ENCODE measurements around the gene PAIP1.
"Not testable (repeated sequence)": the region's sequence is repeated elsewhere in the genome, so short reads cannot be mapped to it uniquely, and the experiment has no call there.

The PAIP1 gene

DNA sequence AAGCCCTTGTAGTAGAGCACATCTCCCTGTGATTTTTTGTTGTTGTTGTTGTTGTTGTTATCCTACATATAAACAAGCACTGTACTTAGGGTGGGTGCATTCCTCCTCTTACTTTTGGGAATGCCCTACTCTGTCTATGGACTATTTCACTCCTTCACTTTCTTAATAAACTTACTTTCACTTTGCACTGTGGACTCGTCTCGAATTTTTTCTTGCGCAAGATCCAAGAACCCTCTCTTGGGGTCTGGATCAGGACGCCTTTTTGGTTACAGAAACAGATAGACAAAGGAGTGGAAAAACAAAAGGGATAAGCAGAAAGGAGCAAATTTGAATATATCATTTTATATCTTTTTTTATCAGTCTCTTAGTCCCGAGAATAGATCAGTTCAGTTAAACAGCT, 14.4 kb upstream of the PAIP1 start:
- no peak for DNase-seq (ENCODE audit: low spot score)

DNA sequence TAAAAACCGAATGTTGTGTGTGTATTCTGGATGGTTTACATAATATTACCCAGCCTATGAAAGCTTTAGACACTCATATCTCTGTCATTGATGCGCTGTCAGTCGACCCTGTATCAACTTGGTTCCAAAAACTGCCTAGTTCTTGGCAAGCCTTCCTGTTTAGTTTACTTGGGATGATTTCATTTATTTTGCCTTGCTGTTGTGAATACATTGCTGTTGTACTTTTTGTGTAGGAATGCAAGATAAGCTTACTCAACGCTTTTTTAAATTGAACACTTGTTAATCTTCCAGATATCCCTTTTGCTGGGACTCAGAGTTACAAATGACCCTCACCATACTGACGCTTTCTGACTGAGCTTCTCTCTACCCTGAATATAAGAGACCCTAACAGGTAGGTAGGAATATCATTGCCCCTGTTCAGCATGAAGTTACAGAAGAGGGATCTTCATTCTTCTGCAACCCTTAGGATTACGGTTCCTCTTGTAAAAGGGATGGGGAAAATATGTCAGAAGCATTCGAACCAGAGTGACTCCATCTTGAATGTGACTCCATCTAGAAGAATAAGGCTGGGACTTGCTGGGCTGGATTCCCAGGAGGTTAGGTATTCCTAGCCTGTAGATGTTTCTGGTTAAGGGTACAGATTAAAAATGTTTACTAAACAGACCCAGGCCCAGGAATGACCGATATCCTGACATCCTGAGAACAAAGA, 13.7 kb upstream of the PAIP1 start:
- DNase-seq (ENCODE audit: low spot score): no peak

DNA sequence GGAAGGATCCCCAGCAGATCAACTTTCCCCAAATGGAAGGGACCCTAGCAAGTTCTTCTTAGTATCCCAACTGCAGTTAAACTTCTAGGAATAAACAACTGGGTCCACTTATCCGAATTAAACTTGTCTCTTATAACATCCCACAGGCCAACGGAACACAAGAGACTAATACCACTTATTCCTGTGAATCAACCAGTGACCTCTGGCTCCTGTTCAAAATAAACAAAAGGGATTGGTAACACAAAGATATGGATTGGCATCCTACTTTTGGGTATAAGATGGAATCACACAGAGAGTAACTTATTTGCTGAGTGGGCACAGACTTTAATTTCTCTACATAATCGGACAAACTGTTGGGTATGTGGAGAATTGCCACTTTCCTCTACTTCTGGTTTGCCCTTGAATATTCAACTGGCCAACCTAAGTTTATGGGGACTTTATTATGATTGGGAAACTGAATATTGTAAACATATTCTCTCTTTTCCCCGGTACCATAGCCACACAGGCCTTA, 12.4 kb upstream of the PAIP1 start:
- no peak for DNase-seq (ENCODE audit: low spot score)

DNA sequence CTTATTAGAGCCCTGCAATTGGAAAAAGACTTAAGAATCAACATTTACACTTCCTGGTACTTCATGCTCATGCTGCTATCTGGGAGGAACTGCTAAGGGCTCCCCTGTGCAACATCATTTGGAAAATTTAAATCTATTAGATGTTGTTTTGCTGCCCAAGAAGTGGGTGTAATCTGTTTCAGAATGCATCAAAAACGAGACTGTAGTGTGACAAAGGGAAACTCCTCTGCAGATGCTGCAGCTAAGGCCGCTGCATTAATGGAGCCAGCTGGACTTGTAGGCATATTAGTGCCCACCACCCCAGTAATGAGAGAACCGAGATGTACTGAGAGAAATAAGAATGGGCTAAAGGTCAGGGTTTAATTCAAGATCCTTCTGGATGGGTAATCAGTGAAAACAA, 11.1 kb upstream of the PAIP1 start:
- DNase-seq (ENCODE audit: low spot score): no peak

DNA sequence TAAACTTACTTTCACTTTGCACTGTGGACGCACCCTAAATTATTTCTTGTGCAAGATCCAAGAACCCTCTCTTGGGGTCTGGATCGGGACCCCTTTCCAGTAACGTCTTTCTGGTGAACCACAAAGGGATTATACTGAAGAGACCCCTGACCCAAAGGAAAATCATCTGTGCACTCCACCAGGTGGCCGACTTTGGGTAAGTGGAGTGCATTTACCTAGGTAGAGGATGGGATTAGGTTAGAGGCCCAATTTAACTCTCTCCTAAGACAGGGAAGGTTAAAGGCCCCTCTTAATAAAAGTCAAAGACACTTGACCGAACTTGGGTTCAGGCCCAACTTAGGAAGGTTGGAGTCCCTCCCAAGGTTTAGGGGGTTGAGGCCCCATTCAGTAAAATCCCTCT, 8.2 kb upstream of the PAIP1 start:
- DNase-seq (ENCODE audit: low spot score): no peak

DNA sequence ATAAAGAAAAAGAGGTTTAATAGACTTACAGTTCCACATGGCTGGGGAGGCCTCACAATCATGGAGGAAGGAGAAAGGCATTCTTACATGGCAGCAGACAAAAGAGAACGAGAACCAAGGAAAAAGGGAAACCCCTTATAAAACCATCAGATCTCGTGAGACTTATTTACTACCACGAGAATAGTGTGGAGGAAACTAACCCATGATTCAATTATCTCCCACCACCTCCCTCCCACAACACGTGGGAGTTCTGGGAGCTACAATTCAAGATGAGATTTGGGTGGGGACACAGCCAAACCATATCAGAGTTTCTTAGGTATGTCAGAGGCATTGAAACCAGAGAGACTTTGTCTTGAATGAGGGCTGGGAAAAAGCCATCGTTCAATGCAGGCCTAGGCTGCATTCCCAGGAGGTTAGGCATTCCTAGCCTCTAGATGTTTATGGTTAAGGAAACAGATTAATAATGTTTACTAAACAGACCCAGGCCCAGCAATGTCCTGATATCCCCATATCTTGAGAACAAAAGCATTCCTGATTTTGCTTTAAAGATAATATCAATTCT, 7.5 kb upstream of the PAIP1 start:
- DNase-seq (ENCODE audit: low spot score): no peak

DNA sequence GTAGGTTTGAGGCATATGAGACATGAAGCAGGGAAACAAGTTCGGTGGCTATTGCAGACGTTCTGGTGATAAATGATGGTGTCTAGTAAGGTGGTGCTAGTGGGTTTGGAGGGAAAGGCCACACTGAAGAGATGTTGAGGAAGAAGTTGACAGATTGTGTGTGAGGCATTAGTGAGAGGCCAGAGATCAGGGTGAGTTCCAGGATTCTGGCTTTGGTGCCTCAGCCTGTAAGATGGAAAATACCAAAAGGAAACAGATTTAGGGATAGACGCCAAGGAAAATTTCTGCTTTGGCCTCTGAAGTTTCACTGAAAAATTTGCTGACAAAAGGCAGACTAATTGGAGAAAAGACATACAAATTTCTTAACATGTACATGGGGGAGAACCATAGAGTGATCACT, 6.4 kb upstream of the PAIP1 start:
- peak; percentile 7 for DNase-seq (ENCODE audit: low spot score)

DNA sequence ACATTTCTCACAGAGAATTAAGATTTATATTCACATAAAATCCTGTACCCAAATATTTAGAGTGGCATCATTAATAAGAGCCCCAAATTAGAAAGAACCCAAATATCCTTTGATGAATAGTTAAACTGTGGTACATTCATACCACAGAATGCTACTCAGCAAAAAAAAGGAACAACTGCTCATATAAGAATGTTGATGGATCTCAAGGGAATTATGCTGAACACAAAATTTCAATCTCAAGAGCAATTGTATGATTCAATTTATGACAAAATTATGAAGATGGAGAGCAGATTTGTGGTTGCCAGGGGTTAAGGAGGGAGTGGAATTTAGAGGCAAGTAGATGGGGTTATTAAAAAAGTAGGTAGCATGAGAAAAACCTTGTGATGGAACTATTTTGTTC, 4.5 kb upstream of the PAIP1 start:
- peak; percentile 8 for DNase-seq (ENCODE audit: low spot score)

DNA sequence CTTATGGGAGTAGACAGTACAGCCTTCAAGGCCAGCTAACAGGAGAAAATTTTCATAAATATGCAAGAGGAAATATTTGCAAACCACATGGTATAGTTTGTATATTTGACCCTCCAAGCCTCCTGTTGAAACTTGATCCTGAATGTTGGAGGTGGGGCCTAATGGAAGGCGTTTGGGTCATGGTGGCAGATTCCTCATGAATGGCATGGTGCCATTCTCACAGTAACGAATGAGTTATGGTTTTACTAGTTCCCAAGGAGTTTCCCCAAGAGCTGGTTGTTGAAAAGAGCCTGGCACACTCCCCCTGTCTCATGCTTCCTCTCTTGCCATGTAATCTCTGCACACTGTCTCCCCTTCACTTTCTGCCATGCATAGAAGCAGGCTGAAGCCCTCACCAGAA, 3.3 kb upstream of the PAIP1 start:
- no peak for DNase-seq (ENCODE audit: low spot score)

DNA sequence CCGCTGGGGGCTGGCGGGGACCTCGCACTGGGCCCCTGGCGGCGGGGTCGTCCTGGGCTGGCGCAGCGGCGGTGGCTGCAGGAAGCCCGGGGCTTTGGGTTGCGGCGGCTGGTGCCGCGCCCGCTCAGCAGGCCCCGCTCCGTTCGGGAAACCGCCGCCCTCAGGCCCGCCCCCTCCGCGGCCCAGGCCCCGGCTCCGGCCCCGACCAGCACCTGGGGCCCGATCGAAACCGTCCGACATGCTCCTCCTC, 345 bp downstream of the PAIP1 start:
- DNase-seq (ENCODE audit: low spot score): not testable (repeated sequence)

DNA sequence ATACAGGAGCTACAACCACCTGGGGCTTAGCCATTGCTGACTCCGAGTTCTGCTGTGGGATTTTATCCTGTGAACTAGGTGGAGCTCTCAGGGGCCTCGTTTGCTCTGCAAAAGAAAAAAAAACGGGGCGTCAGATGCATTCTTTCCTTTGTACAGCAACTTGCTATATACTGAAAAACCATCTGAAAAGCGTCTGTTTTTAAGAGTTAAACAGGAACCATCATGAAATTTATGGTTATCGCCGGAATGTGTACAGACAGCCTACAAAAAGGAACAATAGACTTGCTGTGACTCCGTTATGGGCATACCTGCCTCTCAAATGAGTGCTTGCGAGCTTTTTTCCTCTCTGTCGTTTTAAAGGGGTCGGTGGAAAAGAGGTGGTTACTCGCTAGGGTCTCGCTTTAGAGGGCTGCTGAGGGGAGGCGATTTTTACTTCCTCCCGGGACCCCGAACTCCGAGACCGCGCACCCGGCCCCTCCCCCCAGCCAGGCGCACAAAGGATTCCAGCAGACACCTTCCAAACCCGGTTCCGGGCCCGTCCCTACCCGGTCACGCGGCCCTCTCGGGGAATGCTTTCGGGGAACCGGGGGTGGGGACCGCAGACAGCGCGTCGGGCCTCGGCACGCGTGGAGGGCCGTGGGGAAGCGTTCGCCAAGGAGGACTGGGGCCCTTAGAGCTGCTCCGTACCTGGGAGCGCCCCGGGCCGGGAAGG, 826 bp downstream of the PAIP1 start:
- peak; percentile 78 for DNase-seq (ENCODE audit: low spot score)

DNA sequence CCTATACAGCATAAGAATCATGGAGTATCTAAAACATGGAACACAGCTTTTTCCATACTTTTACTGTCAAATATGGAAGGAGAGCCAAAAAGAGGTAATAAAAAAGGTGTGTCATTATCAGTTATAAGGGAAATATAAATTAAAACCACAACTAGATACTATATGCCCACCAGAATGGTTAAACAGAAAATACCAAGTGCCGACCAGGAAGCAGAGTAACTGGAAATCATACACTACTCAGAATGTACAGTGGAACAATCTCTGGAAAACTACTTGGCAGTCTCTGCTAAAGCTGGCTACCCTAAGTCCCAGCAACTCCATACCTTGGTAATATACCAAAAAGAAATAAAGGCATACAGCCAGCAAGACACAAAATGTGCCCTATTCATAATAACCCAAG, 2.4 kb downstream of the PAIP1 start:
- no peak for DNase-seq (ENCODE audit: low spot score)

DNA sequence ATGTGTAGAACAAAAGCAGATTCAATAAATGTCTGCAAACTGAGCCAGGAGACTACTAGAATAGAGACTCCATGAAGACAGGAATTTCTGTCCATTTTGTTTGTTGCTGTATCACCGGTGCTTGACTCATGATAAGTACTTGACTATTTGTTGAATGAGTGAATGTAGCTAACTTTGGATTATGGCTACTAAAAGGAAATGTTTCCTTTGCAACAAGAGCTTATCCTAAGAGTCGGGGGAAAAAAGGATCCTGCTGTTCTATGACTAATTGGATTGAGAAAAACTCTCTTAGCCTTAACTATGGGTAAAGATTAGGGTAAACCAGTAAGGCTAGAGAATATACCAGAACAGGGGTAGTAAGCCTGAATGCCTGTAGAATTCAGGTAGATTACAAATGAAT, 3.5 kb downstream of the PAIP1 start:
- no peak for DNase-seq (ENCODE audit: low spot score)

DNA sequence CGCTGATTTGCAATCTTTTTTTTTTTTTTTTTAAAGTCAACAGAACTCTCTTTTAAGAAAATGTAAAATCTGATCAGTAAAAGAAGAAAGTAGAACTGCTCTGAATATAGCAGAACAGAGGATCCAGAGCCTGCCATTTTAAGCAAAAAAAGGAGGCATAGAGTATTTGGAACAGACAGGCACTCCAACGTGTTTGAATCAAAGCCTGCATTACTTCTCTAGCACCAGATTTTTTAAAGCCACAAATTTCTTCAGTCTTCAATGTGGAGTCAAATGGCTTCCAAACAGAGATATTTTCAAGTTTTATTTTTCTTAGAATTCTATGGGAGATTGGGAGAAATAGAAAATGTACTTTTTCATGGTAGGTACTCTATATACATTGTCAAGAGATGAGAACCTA, 5.1 kb downstream of the PAIP1 start:
- DNase-seq (ENCODE audit: low spot score): no peak

DNA sequence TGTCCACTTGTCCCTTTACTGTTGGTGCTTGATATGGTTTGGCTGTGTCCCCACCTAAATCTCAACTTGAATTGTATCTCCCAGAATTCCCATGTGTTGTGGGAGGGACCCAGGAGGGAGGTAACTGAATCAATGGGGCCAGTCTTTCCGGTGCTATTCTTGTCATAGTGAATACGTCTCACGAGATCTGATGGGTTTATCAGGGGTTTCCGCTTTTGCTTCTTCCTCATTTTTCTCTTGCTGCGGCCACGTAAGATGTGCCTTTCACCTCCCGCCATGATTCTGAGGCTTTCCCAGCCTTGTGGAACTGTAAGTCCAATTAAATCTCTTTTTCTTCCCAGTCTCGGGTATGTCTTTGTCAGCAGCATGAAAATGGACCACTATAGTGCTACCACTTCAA, 7.6 kb downstream of the PAIP1 start:
- DNase-seq (ENCODE audit: low spot score): not testable (repeated sequence)

DNA sequence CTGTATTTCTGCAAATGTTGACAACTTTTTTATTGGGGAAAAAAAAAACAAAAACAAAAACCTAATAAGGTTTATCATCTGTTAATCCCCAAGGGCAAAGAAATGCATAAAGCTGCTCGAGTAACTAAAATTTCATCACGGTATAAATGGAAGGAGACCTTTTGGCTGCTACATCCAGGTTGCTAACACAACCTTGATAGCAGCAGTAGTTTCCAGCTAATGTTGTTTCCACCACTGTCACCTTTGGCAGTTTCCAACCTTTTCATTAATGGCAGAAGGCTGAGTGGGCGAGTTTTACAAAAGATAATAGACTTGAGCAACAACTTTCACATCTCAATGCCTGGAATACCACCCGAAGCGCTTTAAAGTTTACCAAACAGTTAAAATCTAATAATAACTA, 8.5 kb downstream of the PAIP1 start:
- DNase-seq (ENCODE audit: low spot score): no peak

DNA sequence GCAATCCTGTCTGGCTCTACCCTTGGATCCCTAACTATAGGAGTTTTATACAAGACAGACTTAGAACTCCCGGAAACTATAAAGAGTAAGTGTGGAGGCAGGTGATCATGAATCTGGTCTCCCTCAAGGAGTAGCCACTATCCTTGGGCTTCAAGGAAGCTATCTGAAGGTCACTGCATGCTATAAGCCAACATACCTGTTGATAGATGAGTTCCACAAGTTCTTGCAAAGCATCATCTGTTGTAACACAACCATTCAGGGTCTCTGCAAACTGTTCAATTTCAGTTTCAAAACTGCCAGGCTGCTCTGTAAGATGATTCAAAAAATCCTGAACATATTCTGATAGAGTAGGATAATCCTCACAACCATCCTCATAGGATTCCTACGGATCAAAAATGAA, 9.3 kb downstream of the PAIP1 start:
- DNase-seq (ENCODE audit: low spot score): no peak

DNA sequence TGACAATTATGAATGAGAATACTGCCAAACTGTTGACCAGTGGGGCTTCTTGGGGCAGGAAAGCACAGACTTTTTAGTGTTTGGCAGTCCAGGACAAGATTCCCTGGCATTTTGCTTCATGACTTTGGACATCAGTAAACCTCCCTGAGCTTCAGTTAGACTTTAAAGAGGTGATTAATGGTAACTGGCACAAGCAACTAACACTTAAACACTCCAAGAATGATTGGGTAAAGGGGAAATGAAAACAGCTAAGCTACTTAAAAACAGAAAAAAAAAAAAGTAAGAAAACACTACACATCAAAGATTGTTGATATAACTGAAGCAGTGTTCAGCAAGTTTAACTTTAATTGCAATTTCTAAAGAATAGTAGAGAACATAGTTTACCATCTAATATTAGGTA, 13.4 kb downstream of the PAIP1 start:
- DNase-seq (ENCODE audit: low spot score): no peak

DNA sequence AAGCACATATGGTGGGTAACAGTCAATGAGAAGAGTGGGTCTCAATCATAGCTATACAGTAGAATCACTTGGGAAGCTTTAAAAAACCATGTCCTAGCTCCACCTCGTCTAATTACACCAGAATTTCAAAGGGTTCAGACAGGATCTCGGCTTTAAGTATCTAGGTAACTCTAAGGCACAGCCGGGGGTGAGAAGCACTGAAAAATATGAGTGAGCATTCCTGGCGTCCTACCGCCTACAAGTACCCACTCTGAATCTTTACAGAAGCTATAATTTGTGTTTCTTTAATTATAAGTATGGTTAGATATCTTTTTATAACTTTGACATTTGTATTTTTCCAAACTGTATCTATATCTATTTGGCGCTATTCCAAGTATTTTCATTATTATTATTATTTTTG, 16.1 kb downstream of the PAIP1 start:
- no peak for DNase-seq (ENCODE audit: low spot score)

DNA sequence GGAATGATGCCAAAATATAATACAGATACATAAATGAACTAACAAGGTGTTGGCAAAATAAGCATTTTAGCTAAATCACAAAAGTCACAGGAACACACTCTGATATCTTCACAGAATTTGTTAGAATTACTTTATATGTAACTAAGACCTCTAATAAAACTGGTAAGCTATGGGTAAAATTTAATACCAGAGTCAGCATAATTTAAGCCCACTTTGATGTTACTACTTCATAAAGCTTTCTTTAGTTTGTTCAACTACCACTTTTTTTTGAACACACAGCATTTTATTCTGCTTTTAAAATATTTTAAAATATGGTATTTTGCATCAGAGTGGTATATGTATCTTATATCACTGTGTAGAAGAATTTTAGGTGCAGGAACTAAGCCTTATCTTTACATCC, 19.9 kb downstream of the PAIP1 start:
- DNase-seq (ENCODE audit: low spot score): no peak

DNA sequence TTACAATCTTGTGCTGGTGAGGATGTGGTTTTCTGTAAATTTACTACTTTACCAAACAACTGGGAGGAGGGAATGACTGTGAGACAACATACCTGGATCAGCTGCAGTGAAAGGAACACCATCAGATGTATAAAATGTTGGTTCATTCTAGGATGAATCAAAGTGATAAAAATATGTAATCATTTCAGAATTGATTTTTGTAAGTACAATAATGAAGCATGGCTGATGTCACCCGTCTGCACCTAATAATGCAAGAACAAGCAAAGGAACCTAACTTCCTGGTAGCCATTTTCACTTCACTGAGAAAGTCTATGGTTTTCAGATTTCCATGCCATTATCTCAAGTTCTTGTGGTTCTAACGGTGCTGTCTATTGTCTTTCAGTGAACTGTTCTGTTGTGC, 23.2 kb downstream of the PAIP1 start:
- DNase-seq (ENCODE audit: low spot score): no peak

DNA sequence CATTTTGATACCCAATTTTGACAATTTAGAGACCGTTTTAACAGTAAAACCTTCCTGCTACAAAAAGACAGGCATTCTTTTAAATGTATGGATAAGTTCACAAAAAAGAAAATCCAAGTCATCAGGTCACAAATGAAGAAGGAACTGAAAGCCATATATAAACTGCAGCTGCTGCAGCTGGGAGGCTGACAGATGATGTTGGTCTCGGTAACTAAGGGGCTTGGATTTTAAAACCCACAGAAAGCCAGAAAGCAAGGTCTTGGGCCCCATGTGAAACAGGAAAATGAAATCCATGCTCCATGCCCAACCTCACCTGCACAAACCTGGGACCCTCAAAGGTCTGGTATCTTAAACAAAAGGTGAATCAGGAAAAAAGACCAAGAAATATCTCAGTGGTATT, 26.2 kb downstream of the PAIP1 start:
- no peak for DNase-seq (ENCODE audit: low spot score)

DNA sequence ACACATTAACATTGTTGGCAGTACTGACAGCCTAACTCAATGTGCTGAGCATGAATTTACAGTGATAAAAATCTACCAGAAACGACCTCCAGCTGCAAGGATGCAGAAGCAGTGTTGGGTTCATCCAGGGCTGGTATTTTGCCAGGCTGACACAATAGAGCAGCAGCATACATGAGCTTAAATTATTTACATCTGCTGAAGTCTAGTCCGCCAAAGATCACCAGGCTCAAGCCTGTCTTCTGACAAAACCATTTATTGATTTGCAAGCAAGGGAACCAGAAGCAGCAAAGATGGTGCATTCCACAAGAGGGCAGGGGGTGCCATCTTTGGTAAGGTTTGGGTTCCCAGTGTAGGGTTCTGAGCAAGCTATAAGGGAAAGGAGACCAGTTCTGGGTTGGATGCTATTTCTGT, 33.2 kb downstream of the PAIP1 start:
- no peak for DNase-seq (ENCODE audit: low spot score)

DNA sequence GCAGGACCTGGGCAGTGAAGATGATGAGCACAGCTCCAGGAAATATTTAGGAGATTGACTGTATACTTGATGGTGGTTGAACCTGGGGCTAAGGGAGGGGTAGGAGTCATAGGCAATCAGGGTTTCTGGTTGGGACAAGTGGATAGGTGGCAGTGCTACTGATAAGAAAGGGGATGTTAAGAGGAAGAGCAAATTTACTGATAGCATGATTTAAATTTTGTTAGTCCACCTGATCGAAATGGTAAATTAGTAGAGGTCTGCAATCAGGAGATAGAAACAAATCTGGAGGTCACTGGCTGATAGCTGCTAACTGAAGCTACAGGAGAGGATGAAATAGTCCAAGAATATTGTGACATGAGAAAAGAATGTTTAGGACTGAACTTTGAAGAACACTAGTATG, 36.3 kb downstream of the PAIP1 start:
- no peak for DNase-seq (ENCODE audit: low spot score)
